PFSK-1 (cell line): ENCODE results near the gene ENOX2.

Experiments
- POLR2AphosphoS5 ChIP-seq: IDR thresholded peaks from 2 replicates; pipeline ENCODE4 v1.6.1; 2012; ENCODE audit warnings: low read depth, mild to moderate bottlenecking, control low read depth, low read length, moderate library complexity
- SIN3A ChIP-seq: IDR thresholded peaks from 2 replicates; pipeline ENCODE4 v1.6.1; 2012; ENCODE audit warnings: mild to moderate bottlenecking, low read length, moderate library complexity, borderline replicate concordance; ENCODE audit not compliant: insufficient read depth
- TAF1 ChIP-seq: IDR thresholded peaks from 2 replicates; pipeline ENCODE4 v1.6.1; 2012; ENCODE audit warnings: low read length, control low read depth, borderline replicate concordance; ENCODE audit not compliant: insufficient read depth
- TF ChIP-seq, protein P1 (sequence below), 2 experiments: IDR thresholded peaks; 2 replicates each; pipeline versions ENCODE4 v1.6.1 to v1.8.0; 2011 to 2012; ENCODE audit warnings: low read depth in 2 of 2, low read length in 2 of 2, control low read depth in 1 of 2, inconsistent platforms in 1 of 2, mild to moderate bottlenecking in 1 of 2, moderate library complexity in 1 of 2; ENCODE audit not compliant: insufficient read depth in 1 of 2

DNA sequence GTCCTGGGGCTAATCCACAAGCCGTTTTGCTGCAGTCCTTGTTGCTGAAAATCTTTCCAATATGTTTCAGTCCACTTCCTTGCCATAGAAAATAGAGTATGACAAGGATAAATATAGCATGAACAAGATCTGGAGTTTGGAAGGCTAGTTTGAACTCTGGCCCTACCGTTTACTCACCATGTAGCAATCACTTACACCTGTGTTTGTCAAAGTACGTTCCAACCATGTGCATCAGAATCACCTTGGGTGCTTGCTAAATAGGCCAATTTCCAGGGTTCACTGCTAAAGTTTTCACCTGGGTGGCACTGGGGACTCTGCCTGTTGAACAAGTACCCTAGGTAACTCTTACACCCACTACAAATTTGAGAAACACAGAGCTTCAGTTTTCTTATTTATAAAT, 188.9 kb downstream of the ENOX2 start:
- TF ChIP-seq POLR2AphosphoS5 (no peak), TAF1 (no peak), SIN3A (no peak)
- TF ChIP-seq, protein P1, sequence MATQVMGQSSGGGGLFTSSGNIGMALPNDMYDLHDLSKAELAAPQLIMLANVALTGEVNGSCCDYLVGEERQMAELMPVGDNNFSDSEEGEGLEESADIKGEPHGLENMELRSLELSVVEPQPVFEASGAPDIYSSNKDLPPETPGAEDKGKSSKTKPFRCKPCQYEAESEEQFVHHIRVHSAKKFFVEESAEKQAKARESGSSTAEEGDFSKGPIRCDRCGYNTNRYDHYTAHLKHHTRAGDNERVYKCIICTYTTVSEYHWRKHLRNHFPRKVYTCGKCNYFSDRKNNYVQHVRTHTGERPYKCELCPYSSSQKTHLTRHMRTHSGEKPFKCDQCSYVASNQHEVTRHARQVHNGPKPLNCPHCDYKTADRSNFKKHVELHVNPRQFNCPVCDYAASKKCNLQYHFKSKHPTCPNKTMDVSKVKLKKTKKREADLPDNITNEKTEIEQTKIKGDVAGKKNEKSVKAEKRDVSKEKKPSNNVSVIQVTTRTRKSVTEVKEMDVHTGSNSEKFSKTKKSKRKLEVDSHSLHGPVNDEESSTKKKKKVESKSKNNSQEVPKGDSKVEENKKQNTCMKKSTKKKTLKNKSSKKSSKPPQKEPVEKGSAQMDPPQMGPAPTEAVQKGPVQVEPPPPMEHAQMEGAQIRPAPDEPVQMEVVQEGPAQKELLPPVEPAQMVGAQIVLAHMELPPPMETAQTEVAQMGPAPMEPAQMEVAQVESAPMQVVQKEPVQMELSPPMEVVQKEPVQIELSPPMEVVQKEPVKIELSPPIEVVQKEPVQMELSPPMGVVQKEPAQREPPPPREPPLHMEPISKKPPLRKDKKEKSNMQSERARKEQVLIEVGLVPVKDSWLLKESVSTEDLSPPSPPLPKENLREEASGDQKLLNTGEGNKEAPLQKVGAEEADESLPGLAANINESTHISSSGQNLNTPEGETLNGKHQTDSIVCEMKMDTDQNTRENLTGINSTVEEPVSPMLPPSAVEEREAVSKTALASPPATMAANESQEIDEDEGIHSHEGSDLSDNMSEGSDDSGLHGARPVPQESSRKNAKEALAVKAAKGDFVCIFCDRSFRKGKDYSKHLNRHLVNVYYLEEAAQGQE (IDR thresholded peaks at IDR 0.05; ENCODE audit: insufficient read depth in 1 of 2, low read depth in 2 of 2, low read length in 2 of 2): no peak
